Mesodermal cell (in vitro differentiated cells): ENCODE measurements around the gene CTTN.

ENCODE experiments used
- H3K27ac ChIP-seq: 2 replicates; pipeline ENCODE4 v1.7.0; 2013; ENCODE audit warnings: mild to moderate bottlenecking, low read depth, low read length, moderate library complexity; ENCODE audit not compliant: severe bottlenecking
- H3K36me3 ChIP-seq: 2 replicates; pipeline ENCODE4 v1.7.1; 2013; ENCODE audit warnings: mild to moderate bottlenecking, low read length, moderate library complexity; ENCODE audit not compliant: control insufficient read depth, insufficient read depth
- H3K4me1 ChIP-seq: one replicate; pipeline ENCODE4 v1.7.1; 2013; ENCODE audit warnings: mild to moderate bottlenecking, low read length; ENCODE audit not compliant: insufficient read depth, control insufficient read depth, poor library complexity, severe bottlenecking
- H3K4me3 ChIP-seq: 2 replicates; pipeline ENCODE4 v1.7.0; 2013; ENCODE audit warnings: low read length, control low read depth, mild to moderate bottlenecking; ENCODE audit not compliant: insufficient read depth, poor library complexity, severe bottlenecking; ENCODE audit errors: extremely low read depth
- H3K9me3 ChIP-seq: 2 replicates; pipeline ENCODE4 v1.7.1; 2013; ENCODE audit warnings: mild to moderate bottlenecking, low read length, moderate library complexity; ENCODE audit not compliant: control insufficient read depth
- WGBS, 2 experiments: methylation state at CpG; one replicate each; pipeline ENCODE4 v1.1.5; 2013; ENCODE audit warnings: missing lambda C conversion rate in 2 of 2; ENCODE audit not compliant: insufficient coverage in 2 of 2; 5-methylcytosine and 5-hydroxymethylcytosine counted together

The CTTN gene

DNA sequence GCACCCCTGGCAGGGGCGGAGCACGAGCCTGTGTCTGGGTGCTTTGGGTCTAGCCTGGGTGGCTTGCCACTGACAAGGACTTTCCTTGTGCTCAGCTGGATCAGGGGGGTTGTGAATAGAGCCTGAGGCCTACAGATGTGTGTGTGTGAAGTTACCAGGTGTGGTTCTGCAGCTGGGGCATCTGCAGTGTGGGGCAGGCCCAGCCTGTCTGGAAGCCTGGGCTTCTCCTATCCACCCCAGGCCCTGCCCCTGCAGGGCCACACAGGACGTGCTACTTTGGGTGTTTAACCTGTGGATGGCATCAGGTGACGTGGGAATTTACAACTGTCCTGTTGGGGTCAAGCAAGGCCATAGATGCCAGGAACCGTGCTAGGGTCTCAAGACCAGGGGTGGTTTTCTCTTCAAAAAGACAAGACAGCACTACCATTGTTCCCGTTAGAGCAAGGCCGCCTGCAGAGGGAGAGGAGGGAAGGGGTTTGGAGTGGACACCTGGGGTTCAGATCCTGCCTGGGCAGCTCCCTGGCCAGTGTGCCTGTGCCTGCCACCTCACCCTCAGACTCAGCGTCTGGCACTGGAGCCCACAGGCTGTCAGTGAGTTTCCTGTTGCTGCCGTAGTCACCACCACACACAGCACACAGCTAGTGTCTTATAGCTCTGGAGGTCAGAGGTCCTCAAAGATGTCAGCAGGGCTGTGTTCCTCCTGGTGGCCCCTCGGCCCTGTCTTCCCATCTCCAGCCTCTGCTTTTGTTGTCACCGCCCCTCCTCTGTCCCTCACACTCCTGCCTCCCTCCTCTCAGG, 31.6 kb downstream of the CTTN start:
- H3K4me1 ChIP-seq: peaks cover 4% of the 10 kb centered on the region
- no peaks in the 10 kb centered on the region for H3K9me3 ChIP-seq
- WGBS, 2 experiments: 85 to 91% methylated on average over 4 to 5 of the region's 11 CpGs
- no peak overlapping the region for H3K4me3 ChIP-seq
- peaks cover 98% of the 10 kb centered on the region for H3K36me3 ChIP-seq
- H3K27ac ChIP-seq: no peak overlapping the region

DNA sequence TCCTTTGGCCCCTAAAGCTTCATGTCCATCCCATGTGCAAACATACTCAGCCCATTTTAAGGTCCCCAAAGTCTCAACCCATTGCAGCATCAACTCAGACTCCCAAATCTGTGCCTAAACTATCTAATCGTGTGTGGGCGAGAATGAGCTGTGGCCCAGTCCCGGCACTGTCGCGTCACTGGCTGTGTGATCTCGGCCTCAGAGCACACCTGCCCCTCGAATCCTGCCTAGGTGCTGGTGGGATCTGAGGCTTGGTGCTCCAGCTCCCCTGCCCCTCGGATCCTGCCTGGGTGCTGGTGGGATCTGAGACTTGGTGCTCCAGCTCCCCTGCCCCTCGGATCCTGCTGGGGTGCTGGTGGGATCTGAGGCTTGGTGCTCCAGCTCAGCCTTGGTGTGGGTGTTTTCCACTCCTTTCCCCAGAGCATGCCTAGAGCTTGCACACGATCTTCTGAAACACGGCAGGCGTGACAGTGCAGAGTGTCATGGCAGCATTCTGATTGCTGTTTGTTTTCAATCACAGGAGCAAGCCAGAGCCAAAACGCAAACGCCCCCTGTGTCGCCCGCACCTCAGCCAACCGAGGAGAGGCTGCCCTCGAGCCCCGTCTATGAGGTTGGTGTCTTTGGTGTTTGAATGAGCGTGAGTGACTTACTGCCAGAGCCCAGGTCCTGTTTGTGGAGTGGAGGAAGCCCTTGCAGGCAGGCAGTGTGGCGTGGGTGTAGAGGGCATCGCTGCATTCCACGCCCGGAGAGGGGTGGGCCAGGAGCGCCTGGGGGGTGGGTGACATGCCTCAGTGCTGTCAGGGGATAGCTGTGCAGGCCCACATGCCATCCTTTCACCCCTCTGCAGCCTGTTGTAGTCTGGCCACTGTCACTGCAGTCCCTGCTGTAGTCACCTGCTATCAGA, 32.6 kb downstream of the CTTN start:
- no peak overlapping the region for H3K4me3 ChIP-seq
- H3K9me3 ChIP-seq: no peaks in the 10 kb centered on the region
- 96 to 98% methylated on average over 19 to 21 of the region's 25 CpGs for WGBS, 2 experiments
- no peak overlapping the region for H3K27ac ChIP-seq
- peaks cover 97% of the 10 kb centered on the region for H3K36me3 ChIP-seq
- peaks cover 4% of the 10 kb centered on the region for H3K4me1 ChIP-seq

DNA sequence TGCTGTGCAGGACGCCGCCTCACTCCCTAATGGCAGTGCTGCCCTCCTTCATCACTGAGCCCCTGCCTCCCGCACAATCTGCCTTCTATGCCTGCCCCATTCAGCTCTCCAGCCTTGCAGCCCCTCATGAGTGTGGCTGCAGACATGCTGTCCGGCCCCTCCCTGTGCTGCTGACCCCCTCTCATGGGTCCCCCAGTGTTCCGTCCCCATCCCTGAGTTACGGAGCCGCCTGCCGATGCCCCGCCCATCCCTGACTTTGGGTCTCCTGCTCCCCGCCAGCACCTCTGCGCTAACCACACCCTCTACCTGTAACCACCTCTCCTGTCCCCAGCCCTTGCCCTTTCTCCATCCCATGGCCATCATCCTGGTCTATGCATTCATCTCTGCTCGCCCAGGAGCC, 33.3 kb downstream of the CTTN start:
- H3K27ac ChIP-seq: no peak overlapping the region
- no peak overlapping the region for H3K4me3 ChIP-seq
- peaks cover 97% of the 10 kb centered on the region for H3K36me3 ChIP-seq
- 92 to 98% methylated on average over 11 to 12 of the region's 12 CpGs for WGBS, 2 experiments
- H3K4me1 ChIP-seq: peaks cover 4% of the 10 kb centered on the region
- H3K9me3 ChIP-seq: no peaks in the 10 kb centered on the region

DNA sequence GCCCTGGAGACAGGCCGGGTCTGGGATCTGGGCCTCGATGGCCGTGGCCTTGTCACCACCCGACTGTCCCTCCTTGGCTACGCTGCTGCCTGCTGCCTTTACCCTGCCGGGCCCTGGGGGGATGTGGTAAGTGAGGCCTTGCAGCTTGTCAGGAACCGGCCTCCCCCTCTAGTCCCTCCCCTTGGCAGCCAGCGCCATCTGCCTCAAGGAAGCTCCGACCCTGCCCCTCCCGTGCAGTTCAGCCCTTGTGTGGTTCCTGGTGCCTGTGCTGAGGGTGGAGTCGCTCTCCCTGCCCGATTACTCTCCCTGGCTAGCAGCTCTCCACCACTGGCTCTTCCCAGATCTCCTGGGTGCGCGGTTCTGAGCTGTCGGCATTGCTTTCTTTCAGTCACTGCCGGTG, 33.7 kb downstream of the CTTN start:
- H3K4me1 ChIP-seq: peaks cover 4% of the 10 kb centered on the region
- no peak overlapping the region for H3K4me3 ChIP-seq
- no peaks in the 10 kb centered on the region for H3K9me3 ChIP-seq
- H3K36me3 ChIP-seq: peaks cover 98% of the 10 kb centered on the region
- 82 to 93% methylated on average over 12 to 13 of the region's 16 CpGs for WGBS, 2 experiments
- no peak overlapping the region for H3K27ac ChIP-seq

DNA sequence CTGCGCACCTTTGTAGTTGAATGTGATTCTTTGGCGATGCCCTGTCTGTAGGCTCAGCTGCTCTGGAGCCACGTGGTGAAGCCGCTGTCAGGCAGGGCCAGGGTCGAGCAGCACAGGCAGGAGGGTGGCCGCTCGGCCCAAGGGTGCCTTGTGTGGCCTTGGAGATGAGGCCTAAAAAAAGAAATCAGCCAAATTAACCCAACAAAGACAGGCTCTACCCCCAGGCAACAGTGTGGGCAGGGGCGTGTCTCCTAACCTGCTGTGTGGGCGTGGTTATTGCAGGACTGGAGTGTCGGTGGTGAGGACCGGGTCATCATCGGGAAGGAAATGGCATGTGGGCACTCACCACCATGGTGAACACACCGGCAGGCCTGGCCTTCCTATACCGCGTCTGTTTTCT, 34.3 kb downstream of the CTTN start:
- Histone ChIP-seq H3K36me3 (peaks cover 98% of the 10 kb centered on the region), H3K9me3 (no peaks in the 10 kb centered on the region), H3K27ac (no peak overlapping the region), H3K4me1 (peaks cover 4% of the 10 kb centered on the region), H3K4me3 (no peak overlapping the region)
- 89 to 97% methylated on average over 12 to 15 of the region's 15 CpGs for WGBS, 2 experiments

DNA sequence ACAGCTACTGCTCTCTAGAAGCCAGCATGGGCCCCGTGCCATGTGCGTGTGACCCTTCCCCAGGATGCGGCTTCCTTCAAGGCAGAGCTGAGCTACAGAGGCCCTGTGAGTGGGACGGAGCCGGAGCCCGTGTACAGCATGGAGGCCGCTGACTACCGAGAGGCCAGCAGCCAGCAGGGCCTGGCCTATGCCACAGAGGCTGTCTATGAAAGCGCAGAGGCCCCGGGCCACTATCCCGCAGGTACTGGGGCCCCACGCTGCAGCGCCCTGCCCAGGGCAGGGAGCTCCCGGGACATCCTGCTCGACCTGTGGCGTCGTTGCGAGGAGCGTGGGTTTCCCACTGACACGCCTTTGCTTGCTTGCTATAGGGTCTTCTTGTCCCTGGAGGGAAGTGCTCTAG, 34.7 kb downstream of the CTTN start:
- H3K4me3 ChIP-seq: no peak overlapping the region
- H3K27ac ChIP-seq: no peak overlapping the region
- WGBS, 2 experiments: 95 to 98% methylated on average over 20 of the region's 20 CpGs
- H3K9me3 ChIP-seq: no peaks in the 10 kb centered on the region
- H3K4me1 ChIP-seq: peaks cover 4% of the 10 kb centered on the region
- peaks cover 97% of the 10 kb centered on the region for H3K36me3 ChIP-seq

DNA sequence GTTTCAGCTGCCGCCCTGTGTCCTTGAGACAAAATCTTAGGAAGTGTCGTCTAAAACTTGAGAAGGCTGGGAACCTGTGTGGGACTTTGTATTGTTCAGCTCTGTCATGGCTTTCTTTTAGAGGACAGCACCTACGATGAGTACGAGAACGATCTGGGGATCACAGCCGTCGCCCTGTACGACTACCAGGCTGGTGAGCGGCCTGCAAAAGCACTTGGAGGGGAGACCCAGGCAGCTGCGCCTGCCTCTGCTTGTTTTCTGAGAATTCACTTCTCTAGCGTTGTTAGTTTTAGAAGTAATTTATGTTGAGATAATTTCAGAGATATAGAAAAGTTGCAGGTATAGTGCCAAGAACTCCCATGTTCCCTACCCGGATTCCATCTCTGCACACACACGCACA, 35.2 kb downstream of the CTTN start:
- WGBS, 2 experiments: 96 to 98% methylated on average over 10 to 13 of the region's 13 CpGs
- no peak overlapping the region for H3K4me3 ChIP-seq
- no peaks in the 10 kb centered on the region for H3K9me3 ChIP-seq
- H3K4me1 ChIP-seq: peaks cover 4% of the 10 kb centered on the region
- H3K27ac ChIP-seq: no peak overlapping the region
- H3K36me3 ChIP-seq: peaks cover 96% of the 10 kb centered on the region

DNA sequence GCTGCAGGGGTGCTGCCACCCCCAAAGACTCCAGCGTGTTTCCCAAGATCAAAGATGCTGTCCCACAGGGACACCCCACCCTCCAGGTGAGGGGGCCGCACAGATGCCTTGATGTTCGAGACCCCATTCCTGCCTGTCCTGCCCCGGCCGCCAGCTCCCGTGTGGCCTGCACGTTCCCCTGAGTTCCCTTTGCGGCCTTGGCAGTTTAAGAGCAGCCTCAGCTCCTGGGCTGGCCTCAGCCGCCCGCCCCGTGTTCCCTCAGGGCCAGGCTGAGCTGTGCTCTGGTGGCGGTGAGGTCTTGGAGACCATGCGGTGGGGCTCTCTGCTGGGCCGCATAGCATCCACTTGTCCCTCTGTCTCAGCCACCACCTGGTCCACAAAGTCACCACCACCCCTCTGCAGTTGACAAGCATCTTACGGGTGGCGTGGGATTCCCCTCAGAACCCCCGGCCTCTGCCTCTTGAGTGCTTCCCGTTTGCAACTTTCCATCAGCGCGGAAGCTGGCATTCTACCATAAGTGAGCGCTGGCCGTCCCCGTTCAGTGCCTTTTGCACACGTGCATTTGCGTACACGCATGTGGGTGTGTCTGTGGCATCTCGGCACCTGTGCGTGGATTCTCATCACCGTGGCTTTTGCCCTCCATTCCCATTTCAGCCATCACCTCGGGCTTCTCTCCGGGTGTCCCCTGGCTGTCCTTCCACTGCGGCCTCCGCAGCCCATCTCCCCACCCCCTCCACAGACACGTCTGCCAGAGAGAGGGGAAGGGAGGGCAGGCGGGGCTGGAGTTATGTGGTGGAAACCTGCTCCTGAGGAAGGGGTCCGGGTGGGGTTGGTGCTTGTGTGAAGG, 35.9 kb downstream of the CTTN start:
- 93 to 95% methylated on average over 29 to 32 of the region's 36 CpGs for WGBS, 2 experiments
- Histone ChIP-seq H3K36me3 (peaks cover 96% of the 10 kb centered on the region), H3K27ac (no peak overlapping the region), H3K4me3 (no peak overlapping the region), H3K9me3 (no peaks in the 10 kb centered on the region), H3K4me1 (peaks cover 4% of the 10 kb centered on the region)

DNA sequence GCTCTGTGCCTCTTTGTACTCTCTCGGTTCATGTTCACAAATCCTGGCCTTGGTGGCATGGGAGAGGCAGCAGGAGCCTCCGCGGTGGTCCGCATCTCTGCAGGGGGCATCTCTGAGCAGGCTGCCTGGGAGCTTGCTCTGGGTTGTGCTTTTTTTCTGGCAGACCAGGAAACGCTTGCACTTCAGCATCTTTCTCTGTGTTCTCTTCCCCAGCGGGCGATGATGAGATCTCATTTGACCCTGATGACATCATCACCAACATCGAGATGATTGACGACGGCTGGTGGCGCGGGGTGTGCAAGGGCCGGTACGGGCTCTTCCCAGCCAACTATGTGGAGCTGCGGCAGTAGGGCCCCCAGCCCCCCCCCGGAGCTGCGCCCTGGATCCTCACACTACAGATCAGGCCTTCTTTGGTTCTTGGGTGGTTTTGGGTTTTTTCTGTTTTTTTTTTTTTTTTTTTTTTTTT, 36.5 kb downstream of the CTTN start:
- Histone ChIP-seq H3K4me3 (no peak overlapping the region), H3K9me3 (no peaks in the 10 kb centered on the region), H3K36me3 (peaks cover 89% of the 10 kb centered on the region), H3K27ac (no peak overlapping the region), H3K4me1 (peaks cover 2% of the 10 kb centered on the region)
- WGBS, 2 experiments: 94 to 97% methylated on average over 14 to 15 of the region's 17 CpGs

DNA sequence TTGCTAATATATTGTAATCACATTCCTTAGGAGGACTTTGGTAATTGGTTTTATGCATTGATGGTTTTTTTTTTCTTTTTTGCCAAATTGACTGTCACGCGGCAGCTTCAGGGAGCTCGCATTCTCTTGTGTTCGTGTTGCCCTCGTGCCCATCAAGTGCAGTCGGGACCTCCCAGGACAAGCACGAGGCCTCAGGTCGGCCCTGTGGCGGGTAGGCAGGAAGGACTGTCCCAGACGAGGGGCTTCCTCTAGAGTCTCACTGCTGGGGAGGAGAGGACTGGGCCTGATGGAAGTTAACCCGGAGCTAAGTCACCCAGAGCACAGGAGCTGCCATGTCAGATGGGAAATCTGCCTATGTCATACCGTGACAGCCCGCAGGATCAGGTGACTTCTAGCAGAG, 37.0 kb downstream of the CTTN start:
- no peak overlapping the region for H3K4me3 ChIP-seq
- peaks cover 84% of the 10 kb centered on the region for H3K36me3 ChIP-seq
- no peaks in the 10 kb centered on the region for H3K9me3 ChIP-seq
- no peak overlapping the region for H3K27ac ChIP-seq
- 94 to 97% methylated on average over 7 of the region's 13 CpGs for WGBS, 2 experiments
- H3K4me1 ChIP-seq: no peaks in the 10 kb centered on the region
